T-helper 1 cell treated with Interleukin-12 subunit alpha and Interleukin-12 subunit beta and Interleukin-4 antibody, amounts not matched to agents 30 μg/mL and 1 μg/mL, for 36 hours (primary cell): ENCODE measurements around the gene PPP1R27.

Experiments
- H3K27ac Mint-ChIP-seq: one replicate; pipeline ENCODE4 v1.8.0; 2021; ENCODE audit warnings: mild to moderate bottlenecking, mixed read lengths
- H3K27me3 Mint-ChIP-seq: one replicate; pipeline ENCODE4 v1.8.0; 2021; ENCODE audit warnings: low read depth, mixed read lengths
- H3K36me3 Mint-ChIP-seq: one replicate; pipeline ENCODE4 v1.8.0; 2021; ENCODE audit warnings: low read depth, mixed read lengths
- H3K4me1 Mint-ChIP-seq: one replicate; pipeline ENCODE4 v1.8.0; 2021; ENCODE audit warnings: low read depth, mixed read lengths
- H3K4me3 Mint-ChIP-seq: one replicate; pipeline ENCODE4 v1.8.0; 2021; ENCODE audit warnings: mild to moderate bottlenecking, moderate library complexity, mixed read lengths
- H3K9me3 Mint-ChIP-seq: one replicate; pipeline ENCODE4 v1.8.0; 2021; ENCODE audit warnings: mixed read lengths

The PPP1R27 gene

GRCh38 chr17:81834831-81835267 lies at the start of gene PPP1R27:
PPP1R27 (minus strand) TSS chr17:81835050; CDS start chr17:81834953, 97 bp downstream.
- peaks cover 16% of the 10 kb centered on the region for H3K4me1 Mint-ChIP-seq
- peaks cover 3% of the 10 kb centered on the region for H3K36me3 Mint-ChIP-seq
- no peaks in the 10 kb centered on the region for H3K9me3 Mint-ChIP-seq
- H3K27me3 Mint-ChIP-seq: no peaks in the 10 kb centered on the region
- H3K4me3 Mint-ChIP-seq: peak within 1 kb of the TSS; percentile 74
- H3K27ac Mint-ChIP-seq: peak within 1 kb of the TSS; percentile 79

- Mint-ChIP-seq H3K4me1 (peaks cover 14% of the 10 kb centered on the region), H3K9me3 (no peaks in the 10 kb centered on the region), H3K27ac (no peak overlapping the region), H3K27me3 (no peaks in the 10 kb centered on the region), H3K36me3 (peaks cover 40% of the 10 kb centered on the region), H3K4me3 (no peak overlapping the region)
These were observed 49.7 kb upstream of the PPP1R27 start for GRCh38 chr17:81884520-81884919.

GRCh38 chr17:81879121-81879520 lies 44.3 kb upstream of the PPP1R27 start:
- no peak overlapping the region for H3K4me3 Mint-ChIP-seq
- H3K4me1 Mint-ChIP-seq: peaks cover 2% of the 10 kb centered on the region
- H3K9me3 Mint-ChIP-seq: no peaks in the 10 kb centered on the region
- peak overlapping the region; percentile 18 for H3K27ac Mint-ChIP-seq
- H3K36me3 Mint-ChIP-seq: peaks cover 21% of the 10 kb centered on the region
- no peaks in the 10 kb centered on the region for H3K27me3 Mint-ChIP-seq

GRCh38 chr17:81878294-81878693 lies 43.4 kb upstream of the PPP1R27 start:
- Mint-ChIP-seq H3K27ac (no peak overlapping the region), H3K27me3 (no peaks in the 10 kb centered on the region), H3K36me3 (peaks cover 21% of the 10 kb centered on the region), H3K9me3 (no peaks in the 10 kb centered on the region), H3K4me1 (peaks cover 2% of the 10 kb centered on the region), H3K4me3 (no peak overlapping the region)

GRCh38 chr17:81877569-81877968 lies 42.7 kb upstream of the PPP1R27 start:
- peaks cover 6% of the 10 kb centered on the region for H3K4me1 Mint-ChIP-seq
- H3K9me3 Mint-ChIP-seq: no peaks in the 10 kb centered on the region
- peaks cover 25% of the 10 kb centered on the region for H3K36me3 Mint-ChIP-seq
- no peaks in the 10 kb centered on the region for H3K27me3 Mint-ChIP-seq
- H3K4me3 Mint-ChIP-seq: no peak overlapping the region
- peak overlapping the region; percentile 59 for H3K27ac Mint-ChIP-seq

GRCh38 chr17:81871387-81872230 lies 36.8 kb upstream of the PPP1R27 start:
- Mint-ChIP-seq H3K4me3 (peak overlapping the region; percentile 83), H3K27me3 (no peaks in the 10 kb centered on the region), H3K4me1 (peaks cover 18% of the 10 kb centered on the region), H3K36me3 (peaks cover 13% of the 10 kb centered on the region), H3K9me3 (no peaks in the 10 kb centered on the region), H3K27ac (peak overlapping the region; percentile 91)

- Mint-ChIP-seq H3K4me3 (peak within 1 kb of the TSS; percentile 89), H3K27ac (peak within 1 kb of the TSS; percentile 91), H3K36me3 (peaks cover 13% of the 10 kb centered on the region), H3K27me3 (no peaks in the 10 kb centered on the region), H3K4me1 (peaks cover 18% of the 10 kb centered on the region), H3K9me3 (no peaks in the 10 kb centered on the region)
These were observed 36.1 kb upstream of the PPP1R27 start, which contains the start of gene ARHGDIA for GRCh38 chr17:81870981-81871386. ARHGDIA (minus strand) TSS chr17:81871337; CDS start chr17:81869930, 1,407 bp downstream.

- Mint-ChIP-seq H3K4me3 (peak overlapping the region; percentile 89), H3K36me3 (peaks cover 13% of the 10 kb centered on the region), H3K27ac (peak overlapping the region; percentile 91), H3K27me3 (no peaks in the 10 kb centered on the region), H3K4me1 (peaks cover 18% of the 10 kb centered on the region), H3K9me3 (no peaks in the 10 kb centered on the region)
These were observed 35.5 kb upstream of the PPP1R27 start for GRCh38 chr17:81870131-81870980.

GRCh38 chr17:81869221-81870130 lies 34.6 kb upstream of the PPP1R27 start:
- Mint-ChIP-seq H3K4me1 (peaks cover 18% of the 10 kb centered on the region), H3K36me3 (peaks cover 13% of the 10 kb centered on the region), H3K9me3 (no peaks in the 10 kb centered on the region)

GRCh38 chr17:81868674-81869220 lies 33.9 kb upstream of the PPP1R27 start:
- Mint-ChIP-seq H3K27me3 (no peaks in the 10 kb centered on the region), H3K36me3 (peaks cover 13% of the 10 kb centered on the region), H3K4me1 (peaks cover 18% of the 10 kb centered on the region), H3K4me3 (peak overlapping the region; percentile 89), H3K9me3 (no peaks in the 10 kb centered on the region), H3K27ac (peak overlapping the region; percentile 55)

More at GRCh38 chr17:81869221-81870130, 34.6 kb upstream of the PPP1R27 start:
- Mint-ChIP-seq H3K27me3 (no peaks in the 10 kb centered on the region), H3K27ac (peak overlapping the region; percentile 91), H3K4me3 (peak overlapping the region; percentile 89)

- Mint-ChIP-seq H3K27me3 (no peaks in the 10 kb centered on the region), H3K36me3 (peaks cover 19% of the 10 kb centered on the region), H3K4me3 (peak overlapping the region; percentile 44), H3K27ac (peak overlapping the region; percentile 69), H3K9me3 (no peaks in the 10 kb centered on the region), H3K4me1 (peaks cover 24% of the 10 kb centered on the region)
These were observed 33.3 kb upstream of the PPP1R27 start for GRCh38 chr17:81867991-81868673.

- Mint-ChIP-seq H3K4me1 (peaks cover 25% of the 10 kb centered on the region), H3K9me3 (no peaks in the 10 kb centered on the region), H3K36me3 (peaks cover 18% of the 10 kb centered on the region), H3K27me3 (no peaks in the 10 kb centered on the region), H3K27ac (peak overlapping the region; percentile 55), H3K4me3 (peak overlapping the region; percentile 37)
These were observed 32.5 kb upstream of the PPP1R27 start for GRCh38 chr17:81867170-81867990.
